Gastroesophageal sphincter (tissue), 4 donors: ENCODE results near the gene ADRM1. TPM values are rescaled to one million over a fixed set of nuclear protein-coding genes. Genes with fewer than 3 reads are reported as not detected.

Source experiments
- ATAC-seq: fragments of 150-250 bp; one replicate; pipeline ENCODE4 v1.9.1; 2016; ENCODE audit warnings: mild to moderate bottlenecking, moderate library complexity
- H3K27ac ChIP-seq, 4 donors: fragments of 200-600 bp; sonication (generic) in 3 of 4; 1 replicate in 3 of 4; 2 replicates in 1 of 4; pipeline ENCODE4 v1.5.1; 2016 to 2019
- H3K27me3 ChIP-seq: fragments of 200-600 bp; sonication (generic); one replicate; pipeline ENCODE4 v1.5.1; 2019
- H3K36me3 ChIP-seq, 2 donors: fragments of 200-600 bp; sonication (generic); one replicate each; pipeline ENCODE4 v1.5.1; 2019; ENCODE audit warnings: control low read depth in 1 of 2
- H3K4me1 ChIP-seq, 3 donors: fragments of 200-600 bp; sonication (generic); 1 replicate in 2 of 3; 2 replicates in 1 of 3; pipeline ENCODE4 v1.5.1; 2016 to 2019; ENCODE audit warnings: control low read depth in 2 of 3
- H3K4me3 ChIP-seq, 2 donors: fragments of 200-600 bp; sonication (generic); one replicate each; pipeline ENCODE4 v1.5.1; 2019; ENCODE audit warnings: mild to moderate bottlenecking in 1 of 2, moderate library complexity in 1 of 2
- H3K9me3 ChIP-seq, 3 donors: fragments of 200-600 bp; sonication (generic); one replicate each; pipeline ENCODE4 v1.5.1; 2017 to 2019; ENCODE audit warnings: control low read depth in 2 of 3
- EP300 ChIP-seq: sonication (generic); formaldehyde crosslinking; IDR thresholded peaks from one replicate; pipeline ENCODE4 v1.6.1; 2017; ENCODE audit warnings: antibody characterized with exemption, mild to moderate bottlenecking
- POLR2A ChIP-seq, 2 donors: fragments of 450-650 bp; IDR thresholded peaks; one replicate each; pipeline ENCODE4 v1.6.1; 2017; ENCODE audit warnings: antibody characterized with exemption in 2 of 2, mild to moderate bottlenecking in 2 of 2, moderate library complexity in 1 of 2
- POLR2AphosphoS5 ChIP-seq: sonication (generic); formaldehyde crosslinking; IDR thresholded peaks from one replicate; pipeline ENCODE4 v1.6.1; 2017; ENCODE audit warnings: antibody characterized with exemption
- WGBS, 2 donors: methylation state at CpG; one replicate each; pipeline ENCODE4 v1.1.5; 2018; ENCODE audit warnings: low coverage in 1 of 2; 5-methylcytosine and 5-hydroxymethylcytosine counted together
- total RNA-seq, 4 donors: library from RNA; depleted of rRNA; stranded (reverse); fragments of >200 nt; gene quantifications; one replicate each; pipeline ENCODE4 v1.1.0, GENCODE V29; 2016
- TF ChIP-seq, protein P1 (sequence below), 4 experiments: fragments of 200-600 bp in 2 of 4; fragments of 450-650 bp in 2 of 4; sonication (generic) in 1 of 4; IDR thresholded peaks; one replicate each; pipeline ENCODE4 v1.5.1; 2017 to 2019; ENCODE audit warnings: antibody characterized with exemption in 4 of 4, mild to moderate bottlenecking in 2 of 4, moderate library complexity in 2 of 4

Gene ADRM1
- total RNA-seq, 4 donors from 2014 or later, result 131 to 182 (median 151) TPM

DNA sequence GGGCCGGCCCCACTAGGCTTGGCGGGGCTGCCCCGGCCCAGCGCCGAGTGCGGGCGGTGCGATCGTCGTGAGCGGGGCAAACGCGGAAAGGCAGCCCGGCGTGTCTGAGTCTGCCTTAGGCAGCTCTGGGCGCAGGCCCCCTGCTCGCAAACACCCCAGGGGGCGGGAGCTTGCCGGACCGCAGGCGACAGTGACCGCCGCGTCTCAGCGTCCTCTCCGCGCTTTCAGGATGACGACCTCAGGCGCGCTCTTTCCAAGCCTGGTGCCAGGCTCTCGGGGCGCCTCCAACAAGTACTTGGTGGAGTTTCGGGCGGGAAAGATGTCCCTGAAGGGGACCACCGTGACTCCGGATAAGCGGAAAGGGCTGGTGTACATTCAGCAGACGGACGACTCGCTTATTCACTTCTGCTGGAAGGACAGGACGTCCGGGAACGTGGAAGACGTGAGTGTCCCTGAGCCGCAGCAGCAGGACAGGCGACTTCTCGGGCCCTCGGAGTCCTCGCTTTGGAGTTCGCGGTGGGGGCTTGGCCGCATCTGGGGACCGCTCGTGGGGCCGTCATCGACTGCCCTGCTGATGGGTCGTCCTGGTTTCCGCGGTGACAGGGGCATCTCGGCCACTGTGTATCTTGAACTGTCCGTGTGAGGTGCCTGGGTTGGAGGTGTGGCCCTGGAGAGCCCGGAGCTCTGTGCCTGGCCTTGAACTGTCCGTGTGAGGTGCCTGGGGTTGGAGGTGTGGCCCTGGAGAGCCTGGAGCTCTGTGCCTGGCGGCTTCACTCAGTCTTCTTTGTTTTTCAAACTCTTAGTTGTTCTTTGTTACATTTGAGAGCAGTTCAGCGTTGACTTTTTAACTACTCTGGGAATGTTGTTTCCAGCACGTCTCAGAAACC, 786 bp downstream of the ADRM1 start:
- TF ChIP-seq EP300 (no peak), POLR2AphosphoS5 (peak; percentile 9), POLR2A (IDR thresholded peaks at IDR 0.05) (no peak)
- TF ChIP-seq, protein P1, sequence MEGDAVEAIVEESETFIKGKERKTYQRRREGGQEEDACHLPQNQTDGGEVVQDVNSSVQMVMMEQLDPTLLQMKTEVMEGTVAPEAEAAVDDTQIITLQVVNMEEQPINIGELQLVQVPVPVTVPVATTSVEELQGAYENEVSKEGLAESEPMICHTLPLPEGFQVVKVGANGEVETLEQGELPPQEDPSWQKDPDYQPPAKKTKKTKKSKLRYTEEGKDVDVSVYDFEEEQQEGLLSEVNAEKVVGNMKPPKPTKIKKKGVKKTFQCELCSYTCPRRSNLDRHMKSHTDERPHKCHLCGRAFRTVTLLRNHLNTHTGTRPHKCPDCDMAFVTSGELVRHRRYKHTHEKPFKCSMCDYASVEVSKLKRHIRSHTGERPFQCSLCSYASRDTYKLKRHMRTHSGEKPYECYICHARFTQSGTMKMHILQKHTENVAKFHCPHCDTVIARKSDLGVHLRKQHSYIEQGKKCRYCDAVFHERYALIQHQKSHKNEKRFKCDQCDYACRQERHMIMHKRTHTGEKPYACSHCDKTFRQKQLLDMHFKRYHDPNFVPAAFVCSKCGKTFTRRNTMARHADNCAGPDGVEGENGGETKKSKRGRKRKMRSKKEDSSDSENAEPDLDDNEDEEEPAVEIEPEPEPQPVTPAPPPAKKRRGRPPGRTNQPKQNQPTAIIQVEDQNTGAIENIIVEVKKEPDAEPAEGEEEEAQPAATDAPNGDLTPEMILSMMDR (IDR thresholded peaks at IDR 0.05), result no peak
- ATAC-seq, result no peak
- WGBS, 2 donors, result 29 to 33% methylated on average over 2 to 3 of the region's 66 CpGs
- no peaks in the 10 kb centered on the region for H3K9me3 ChIP-seq
- H3K4me1 ChIP-seq, result peaks cover 0 to 53% (median 21%) of the 10 kb centered on the region in 3 donors
- H3K27me3 ChIP-seq, result no peaks in the 10 kb centered on the region
- peak overlapping the region; percentile 56 to 99 for H3K4me3 ChIP-seq
- H3K27ac ChIP-seq, result peak overlapping the region; percentile 69 to 100 (median 98)
- H3K36me3 ChIP-seq, result peaks cover 0 to 49% of the 10 kb centered on the region in 2 donors

DNA sequence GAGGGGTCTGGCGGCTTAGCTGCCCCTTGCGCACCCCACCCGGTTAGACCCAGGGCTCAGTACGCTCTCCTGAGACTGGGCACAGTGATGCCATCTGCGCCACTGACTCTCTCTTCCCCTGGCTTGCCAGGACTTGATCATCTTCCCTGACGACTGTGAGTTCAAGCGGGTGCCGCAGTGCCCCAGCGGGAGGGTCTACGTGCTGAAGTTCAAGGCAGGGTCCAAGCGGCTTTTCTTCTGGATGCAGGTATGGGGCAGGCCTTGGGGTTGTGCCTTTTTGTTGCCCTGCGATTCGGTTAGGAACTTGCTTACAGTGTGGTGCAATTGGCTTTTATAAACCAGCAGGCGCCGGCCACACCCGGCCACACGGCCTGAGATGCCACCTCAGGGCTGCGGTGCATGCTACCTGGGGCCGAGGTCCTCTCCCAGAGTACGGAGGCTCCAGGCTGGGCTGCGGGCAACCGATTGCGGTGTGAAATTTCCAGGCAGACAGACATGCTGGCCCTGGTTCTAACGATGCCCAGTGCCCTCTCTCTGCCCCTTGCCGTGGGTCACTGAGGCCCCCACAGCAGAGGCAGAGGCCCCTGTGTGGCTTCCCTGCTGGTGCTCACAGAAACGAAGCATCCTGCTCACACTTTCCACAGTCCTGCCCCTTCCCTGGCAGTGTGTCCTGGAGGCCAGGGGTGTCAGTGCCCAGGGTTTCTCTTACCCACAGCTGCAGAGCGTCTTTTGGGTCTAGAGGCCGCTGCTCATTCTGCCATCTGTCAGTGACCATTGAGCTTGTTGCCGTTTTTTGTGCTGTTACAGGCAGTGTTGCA, 1.7 kb downstream of the ADRM1 start:
- TF ChIP-seq POLR2A (IDR thresholded peaks at IDR 0.05) (no peak), POLR2AphosphoS5 (no peak), EP300 (no peak)
- TF ChIP-seq, protein P1 (IDR thresholded peaks at IDR 0.05), result no peak
- H3K36me3 ChIP-seq, result peaks cover 0 to 55% of the 10 kb centered on the region in 2 donors
- peaks cover 0 to 53% (median 21%) of the 10 kb centered on the region in 3 donors for H3K4me1 ChIP-seq
- no peaks in the 10 kb centered on the region for H3K9me3 ChIP-seq
- H3K27ac ChIP-seq, result peak overlapping the region in 3 of 4 donors; percentile 98 to 100 (median 99)
- H3K27me3 ChIP-seq, result no peaks in the 10 kb centered on the region
- H3K4me3 ChIP-seq, result peak overlapping the region in 1 of 2 donors; percentile 99
- ATAC-seq, result no peak
- 50 to 69% methylated on average over 2 to 7 of the region's 29 CpGs for WGBS, 2 donors

DNA sequence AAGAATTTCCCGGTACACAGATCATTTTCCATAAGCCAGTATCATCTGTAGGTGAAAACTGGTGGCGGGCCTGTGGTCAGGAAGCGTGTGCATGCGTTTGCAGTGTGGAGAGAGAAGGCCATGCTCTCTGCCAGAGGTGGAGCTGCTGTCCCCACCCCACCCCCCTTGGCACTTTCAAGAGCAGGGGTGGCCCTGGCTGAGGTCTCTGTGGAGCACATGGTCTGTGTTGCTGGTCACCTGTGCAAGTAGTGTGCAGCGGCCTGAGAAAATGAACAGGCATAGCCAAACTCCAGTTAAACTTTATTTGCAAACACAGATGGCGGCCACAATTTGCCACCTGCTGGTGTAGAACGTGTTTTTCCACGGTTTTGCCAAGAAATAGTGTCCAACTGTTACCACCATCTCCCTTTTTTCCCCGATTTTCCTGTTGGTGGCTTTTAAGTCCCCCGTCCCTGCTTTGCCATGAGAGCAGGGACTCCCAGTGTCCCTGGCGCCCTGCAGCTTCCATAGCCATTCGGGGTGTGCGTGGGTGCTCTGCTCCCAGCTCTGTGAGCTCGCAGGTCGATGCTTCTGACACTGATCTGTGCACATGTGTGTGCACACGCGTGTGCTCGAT, 2.5 kb downstream of the ADRM1 start:
- 56 to 57% methylated on average over 4 to 8 of the region's 18 CpGs for WGBS, 2 donors
- peak overlapping the region in 1 of 4 donors; percentile 99 for H3K27ac ChIP-seq
- no peaks in the 10 kb centered on the region for H3K9me3 ChIP-seq
- TF ChIP-seq, protein P1 (IDR thresholded peaks at IDR 0.05), result no peak
- TF ChIP-seq POLR2AphosphoS5 (no peak), POLR2A (IDR thresholded peaks at IDR 0.05) (no peak), EP300 (no peak)
- H3K4me3 ChIP-seq, result no peak overlapping the region
- peaks cover 0 to 62% of the 10 kb centered on the region in 2 donors for H3K36me3 ChIP-seq
- no peaks in the 10 kb centered on the region for H3K27me3 ChIP-seq
- peaks cover 0 to 60% (median 21%) of the 10 kb centered on the region in 3 donors for H3K4me1 ChIP-seq
- ATAC-seq, result no peak

DNA sequence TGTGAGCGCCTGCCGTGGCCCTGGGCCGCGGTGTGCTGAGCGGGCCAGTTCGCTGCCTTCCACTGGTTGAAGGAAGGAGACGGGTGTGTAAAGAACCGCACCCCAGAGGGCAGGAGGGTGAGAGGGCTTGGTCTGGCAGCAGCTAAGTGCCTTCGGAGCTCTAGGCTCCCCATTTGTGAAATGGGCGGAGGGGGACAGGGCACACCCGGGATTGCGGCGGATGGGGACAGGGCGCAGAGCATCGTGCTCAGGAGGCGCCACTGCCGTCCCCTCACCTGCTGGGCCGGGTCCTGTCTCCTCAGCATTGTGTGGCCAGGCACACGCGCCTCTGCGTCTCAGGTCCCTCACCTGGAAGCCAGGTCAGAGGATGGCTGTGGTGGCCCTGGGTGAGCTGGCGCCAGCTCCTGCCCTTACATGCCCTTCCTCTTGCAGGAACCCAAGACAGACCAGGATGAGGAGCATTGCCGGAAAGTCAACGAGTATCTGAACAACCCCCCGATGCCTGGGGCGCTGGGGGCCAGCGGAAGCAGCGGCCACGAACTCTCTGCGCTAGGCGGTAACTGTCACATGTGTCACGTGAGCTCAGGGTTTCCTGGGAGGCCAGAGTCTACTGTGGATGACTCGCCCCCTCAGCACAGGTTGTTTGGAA, 3.1 kb downstream of the ADRM1 start:
- Histone ChIP-seq H3K4me1 (peaks cover 0 to 67% (median 21%) of the 10 kb centered on the region in 3 donors), H3K36me3 (peaks cover 0 to 68% of the 10 kb centered on the region in 2 donors), H3K27me3 (no peaks in the 10 kb centered on the region), H3K9me3 (no peaks in the 10 kb centered on the region), H3K27ac (peak overlapping the region in 3 of 4 donors; percentile 0 to 99 (median 10)), H3K4me3 (no peak overlapping the region)
- no peak for TF ChIP-seq POLR2AphosphoS5
- TF ChIP-seq EP300, result no peak
- TF ChIP-seq, protein P1 (IDR thresholded peaks at IDR 0.05), result no peak
- TF ChIP-seq POLR2A (IDR thresholded peaks at IDR 0.05), result no peak
- WGBS, 2 donors, result 100% methylated on average over 2 of the region's 33 CpGs; no CpG with 5 or more reads in 1 of the 2 donors
- no peak for ATAC-seq
